GM10266 (cell line): ENCODE measurements around the gene NCAN.
A peak's percentile ranks its signal among the peaks of the same experiment; 100 is the strongest.

Experiments used
- DNase-seq: peaks from one replicate; pipeline ENCODE4 v3.0.0; 2012; ENCODE audit errors: extremely low spot score
- CTCF ChIP-seq: IDR thresholded peaks from 2 replicates; pipeline ENCODE4 v1.5.1; 2012; ENCODE audit warnings: mild to moderate bottlenecking, low read depth; ENCODE audit not compliant: control insufficient read depth, insufficient read depth; ENCODE audit errors: missing control alignments

Gene NCAN

DNA sequence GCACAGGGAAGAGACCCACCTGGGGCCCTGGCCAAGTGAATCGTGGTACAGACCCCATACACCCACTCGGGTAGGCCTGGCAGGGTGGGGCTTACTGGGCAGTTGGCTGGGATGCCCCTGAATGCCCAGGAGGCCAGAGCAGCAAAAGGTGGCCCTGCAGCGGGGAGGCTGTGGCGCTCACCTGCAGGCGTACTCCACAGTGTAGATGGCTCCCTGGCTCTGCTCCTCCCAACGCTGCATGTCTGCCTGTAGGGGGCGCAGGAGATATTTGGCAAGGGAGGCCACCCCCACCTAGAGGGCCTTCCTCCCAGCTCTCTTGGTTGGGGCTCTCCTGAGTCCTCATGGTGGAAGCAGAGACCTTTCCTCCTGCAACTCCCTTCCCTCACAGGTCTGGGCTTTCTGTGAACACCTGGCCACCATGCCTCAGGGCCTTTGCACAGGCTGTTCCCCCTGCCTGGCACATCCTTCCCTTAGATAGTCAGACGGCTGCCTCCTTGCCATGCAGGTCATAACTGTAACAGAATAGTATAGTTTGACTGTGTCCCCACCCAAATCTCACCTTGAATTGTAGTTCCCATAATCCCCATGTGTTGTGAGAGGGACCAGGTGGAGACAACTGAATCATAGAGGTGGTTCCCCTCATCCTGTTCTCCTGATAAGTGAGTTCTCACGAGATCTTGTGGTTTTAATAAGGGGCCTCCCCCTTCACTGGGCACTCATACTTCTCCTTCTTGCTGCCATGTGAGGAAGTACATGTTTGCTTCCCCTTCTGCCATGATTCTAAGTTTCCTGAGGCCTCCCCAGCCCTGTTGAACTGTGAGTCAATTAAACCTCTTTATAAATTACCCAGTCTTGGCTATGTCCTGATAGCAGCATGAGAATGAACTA lies 25.7 kb upstream of the NCAN start:
- no peak for DNase-seq
- peak; percentile 35 for TF ChIP-seq CTCF

DNA sequence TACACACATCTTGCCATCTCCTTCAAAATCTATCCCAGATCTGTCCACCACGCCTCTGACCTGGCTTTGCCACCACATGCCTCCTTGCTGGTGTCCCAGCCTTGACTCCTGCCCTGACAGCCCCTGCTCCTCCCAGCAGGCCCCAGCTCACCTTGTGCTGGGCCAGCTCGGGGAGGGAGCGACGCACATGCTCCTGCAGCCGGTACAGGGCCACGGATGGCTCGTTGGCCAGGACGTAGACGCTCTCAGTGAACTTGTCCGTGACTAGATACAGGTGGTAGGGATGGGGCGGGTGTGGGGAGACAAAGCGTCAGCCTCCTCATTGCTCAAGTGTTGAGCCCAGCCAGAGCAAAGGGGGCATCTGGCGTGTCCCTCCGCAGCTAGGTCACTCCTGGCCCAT lies 25.0 kb upstream of the NCAN start:
- no peak for TF ChIP-seq CTCF
- no peak for DNase-seq

DNA sequence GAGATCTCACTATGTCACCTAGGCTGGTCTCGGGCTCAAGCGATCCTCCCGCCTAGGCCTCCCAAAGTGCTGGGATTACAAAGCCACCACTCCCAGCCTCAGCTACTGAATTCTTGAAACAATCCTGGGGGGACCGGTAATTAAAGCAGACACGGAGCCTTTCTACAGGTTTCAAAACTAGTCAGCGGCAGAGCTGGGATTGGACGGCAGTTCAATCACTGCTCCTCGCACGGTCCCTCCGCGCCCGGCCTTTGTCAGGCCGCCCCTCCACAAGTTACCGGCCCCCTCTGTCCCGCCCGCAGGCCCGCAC lies 20.0 kb upstream of the NCAN start:
- no peak for TF ChIP-seq CTCF
- no peak for DNase-seq

DNA sequence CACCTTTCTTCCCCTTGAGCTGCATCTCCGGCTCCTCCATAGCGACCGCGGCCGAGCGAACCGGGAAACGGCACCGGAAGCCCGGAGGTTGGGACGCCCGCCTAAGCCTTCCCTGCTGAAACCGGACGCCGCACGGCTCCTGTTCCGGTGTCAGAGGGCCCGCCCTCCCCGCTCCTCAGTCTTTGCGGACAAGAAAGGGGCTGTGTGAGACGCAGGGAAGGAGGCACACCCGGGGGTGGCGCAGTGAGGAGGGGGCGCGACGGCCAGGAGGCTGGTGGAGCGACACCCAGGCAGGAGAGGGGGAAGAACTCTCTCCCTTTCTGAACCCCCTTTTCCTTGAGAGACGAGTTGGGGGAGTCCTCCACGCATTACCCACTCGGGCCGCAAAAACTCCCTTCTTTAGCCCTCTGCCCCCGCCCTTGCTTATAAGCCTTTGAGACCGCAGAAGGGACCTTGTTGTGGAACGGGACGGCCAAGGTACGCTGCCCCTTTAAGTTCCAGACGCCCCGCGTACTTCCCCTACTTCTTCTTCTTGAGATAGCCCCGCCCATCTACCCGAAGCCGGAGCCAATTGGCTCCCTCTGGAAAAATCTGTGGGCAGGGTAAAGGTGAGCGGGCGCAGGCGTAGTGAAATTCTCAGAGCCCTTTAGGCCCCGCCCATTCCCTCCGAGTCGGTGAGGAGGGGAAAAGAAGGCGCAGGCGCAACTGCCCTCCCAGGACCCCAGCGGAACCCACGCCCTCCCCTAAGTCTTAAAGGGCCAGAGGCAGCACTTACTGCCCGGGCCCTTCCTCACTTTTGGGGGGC lies 19.5 kb upstream of the NCAN start, which contains the start of the genes BORCS8 and RFXANK:
Gene BORCS8 (minus strand): TSS at position 75 of the 805 bp plus-strand sequence. CDS start 35 bp downstream, at position 40.
Gene RFXANK (plus strand): TSS at position 181 of the 805 bp plus-strand sequence. CDS start 1,689 bp downstream, outside the sequence.
- peak; percentile 95 for DNase-seq
- TF ChIP-seq CTCF = no peak

GRCh38 chr19:19192910-19193423 lies 18.8 kb upstream of the NCAN start:
- no peak for TF ChIP-seq CTCF
- DNase-seq = no peak

GRCh38 chr19:19193926-19194325 lies 17.8 kb upstream of the NCAN start:
- DNase-seq = no peak
- no peak for TF ChIP-seq CTCF
